ENCODE data around the gene TMEM91. TPM values are rescaled to one million over a fixed set of nuclear protein-coding genes. Genes with fewer than 3 reads are reported as not detected.

Gene TMEM91
- total and polyA plus RNA-seq, 2 donors (not counting 3 experiments of a cell fraction or from before 2014, with no cell fraction given) = 9.0 to 13.2 TPM

DNA sequence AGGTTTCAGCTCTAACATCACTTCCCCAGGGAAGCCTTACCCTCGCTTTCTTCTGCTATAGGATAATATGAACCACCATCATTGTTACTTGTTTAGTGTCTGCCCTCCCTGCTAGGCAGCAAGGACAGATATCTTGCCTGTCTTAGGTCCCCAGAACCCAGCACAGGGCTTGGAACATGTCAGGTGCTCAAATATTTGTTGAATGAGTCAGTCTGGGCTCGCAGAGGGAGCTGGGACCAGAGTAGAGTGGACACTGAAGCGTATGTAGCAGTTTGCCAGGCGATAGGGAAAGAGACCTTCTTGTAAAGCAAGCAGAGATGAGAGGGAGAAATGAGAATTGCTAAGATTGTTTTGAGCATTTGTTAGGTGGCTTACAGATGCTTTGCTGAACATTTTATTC is 33.0 kb downstream of the TMEM91 start:
- H2AFZ ChIP-seq (ENCODE audit: low read depth, low read length) = no peak overlapping the region
- no peaks in the 10 kb centered on the region for H4K20me1 ChIP-seq (replicated peaks; ENCODE audit: control insufficient read depth, extremely low read depth, insufficient read depth, low read length)
- dilution Hi-C loops (cut with MboI; ENCODE audit: extremely low pct_ligation_motif_present, low sequenced_read_pairs) (no loop called here), intact Hi-C loops (cut with micrococcal nuclease) (loop anchor here (1.0 kb wide), 1 partner anchor 8 kb away; no protein-coding TSS in a partner anchor)
- no peaks in the 10 kb centered on the region for H3K27me3 ChIP-seq (ENCODE audit: control insufficient read depth in 2 of 2, insufficient read depth in 2 of 2, low read length in 2 of 2)
- no peak overlapping the region for H3K9ac ChIP-seq (replicated peaks; ENCODE audit: extremely low read depth, insufficient read depth, low read length)
- H3K4me2 ChIP-seq (ENCODE audit: insufficient read depth, low read length) = no peak overlapping the region
- no TSS peak for BruUV-seq (replicated peaks)
- H3K4me3 ChIP-seq (replicated peaks in 1 of 3; ENCODE audit: insufficient read depth in 1 of 3, low read depth in 1 of 3, low read length in 3 of 3) = no peak overlapping the region
- POLR2A ChIA-PET = no interaction called here
- peak; percentile 15 for DNase-seq (ENCODE audit: low read depth, low spot score)
- FAIRE-seq = peak; percentile 47
- H3K4me1 ChIP-seq (ENCODE audit: control insufficient read depth, extremely low read depth, insufficient read depth, low read length) = peaks cover 12% of the 10 kb centered on the region
- no peaks in the 10 kb centered on the region for H3K79me2 ChIP-seq (ENCODE audit: control insufficient read depth, insufficient read depth, low read length)
- H3K36me3 ChIP-seq (ENCODE audit: control insufficient read depth in 2 of 2, extremely low read depth in 1 of 2, insufficient read depth in 2 of 2, low read length in 2 of 2) = peaks cover 0 to 9% of the 10 kb centered on the region in 2 experiments
- no peaks in the 10 kb centered on the region for H3K9me3 ChIP-seq (replicated peaks; ENCODE audit: control insufficient read depth, insufficient read depth, low read length)
- H3K9me1 ChIP-seq (replicated peaks; ENCODE audit: control insufficient read depth, extremely low read depth, insufficient read depth, low read length) = no peaks in the 10 kb centered on the region
- H3K27ac ChIP-seq (ENCODE audit: insufficient read depth, low read depth, low read length) = no peak overlapping the region
- TF ChIP-seq FOS (IDR thresholded peaks at IDR 0.05; ENCODE audit: borderline replicate concordance, insufficient read depth, low read length) = peak; percentile 25
- no peak for TF ChIP-seq CTCF (IDR thresholded peaks at IDR 0.05; ENCODE audit: extremely low read depth in 1 of 2, insufficient read depth in 1 of 2, low read depth in 1 of 2, low read length in 2 of 2)
- TF ChIP-seq MYC (IDR thresholded peaks at IDR 0.05; ENCODE audit: low read depth, low read length) = no peak
- TF ChIP-seq POLR2AphosphoS5 (IDR thresholded peaks at IDR 0.05; ENCODE audit: insufficient read depth, low read depth, low read length) = no peak
- CTCF ChIA-PET = interaction anchor here (1.4 to 4.0 kb wide), 4 partner anchors 8 to 39 kb away, joined by 4 to 20 read pairs (median 10); partner anchors contain the start of gene DMAC2

GRCh38 chr19:41410336-41411054 is 34.2 kb downstream of the TMEM91 start:
- H3K79me2 ChIP-seq (ENCODE audit: control insufficient read depth, insufficient read depth, low read length) = no peaks in the 10 kb centered on the region
- no peaks in the 10 kb centered on the region for H4K20me1 ChIP-seq (replicated peaks; ENCODE audit: control insufficient read depth, extremely low read depth, insufficient read depth, low read length)
- no peak overlapping the region for H2AFZ ChIP-seq (ENCODE audit: low read depth, low read length)
- BruUV-seq (replicated peaks) = no TSS peak
- H3K27ac ChIP-seq (ENCODE audit: insufficient read depth, low read depth, low read length) = no peak overlapping the region
- TF ChIP-seq POLR2A (IDR thresholded peaks at IDR 0.05; ENCODE audit: low read depth, low read length) (no peak), POLR2AphosphoS5 (IDR thresholded peaks at IDR 0.05; ENCODE audit: insufficient read depth, low read depth, low read length) (no peak), MYC (IDR thresholded peaks at IDR 0.05; ENCODE audit: low read depth, low read length) (no peak), GATA2 (IDR thresholded peaks at IDR 0.05; ENCODE audit: insufficient read depth, insufficient read length, low read depth, low read length) (no peak), FOS (IDR thresholded peaks at IDR 0.05; ENCODE audit: borderline replicate concordance, insufficient read depth, low read length) (no peak), JUN (IDR thresholded peaks at IDR 0.05; ENCODE audit: borderline replicate concordance, insufficient read depth, insufficient read length, low read depth) (no peak), CTCF (IDR thresholded peaks at IDR 0.05; ENCODE audit: extremely low read depth in 1 of 2, insufficient read depth in 1 of 2, low read depth in 1 of 2, low read length in 2 of 2) (no peak), EZH2 (IDR thresholded peaks at IDR 0.05; ENCODE audit: borderline replicate concordance, low read depth, low read length, severe bottlenecking) (no peak), MAX (IDR thresholded peaks at IDR 0.05; ENCODE audit: insufficient read depth, insufficient read length) (no peak)
- DNase-seq (ENCODE audit: low read depth, low spot score) (no peak), FAIRE-seq (no peak)
- no peak overlapping the region for H3K9ac ChIP-seq (replicated peaks; ENCODE audit: extremely low read depth, insufficient read depth, low read length)
- ChIA-PET POLR2A (no interaction called here), CTCF (interaction anchor here (4.0 kb wide), 1 partner anchor 21 kb away, joined by 20 read pairs; no protein-coding TSS in a partner anchor)
- no peaks in the 10 kb centered on the region for H3K9me3 ChIP-seq (replicated peaks; ENCODE audit: control insufficient read depth, insufficient read depth, low read length)
- H3K9me1 ChIP-seq (replicated peaks; ENCODE audit: control insufficient read depth, extremely low read depth, insufficient read depth, low read length) = no peaks in the 10 kb centered on the region
- no peak overlapping the region for H3K4me3 ChIP-seq (replicated peaks in 1 of 3; ENCODE audit: insufficient read depth in 1 of 3, low read depth in 1 of 3, low read length in 3 of 3)
- no peak overlapping the region for H3K4me2 ChIP-seq (ENCODE audit: insufficient read depth, low read length)
- H3K27me3 ChIP-seq (ENCODE audit: control insufficient read depth in 2 of 2, insufficient read depth in 2 of 2, low read length in 2 of 2) = no peaks in the 10 kb centered on the region
- H3K36me3 ChIP-seq (ENCODE audit: control insufficient read depth in 2 of 2, extremely low read depth in 1 of 2, insufficient read depth in 2 of 2, low read length in 2 of 2) = peaks cover 0 to 17% of the 10 kb centered on the region in 2 experiments
- dilution Hi-C loops (cut with MboI; ENCODE audit: extremely low pct_ligation_motif_present, low sequenced_read_pairs) (no loop called here), intact Hi-C loops (cut with micrococcal nuclease) (no loop called here)
- H3K4me1 ChIP-seq (ENCODE audit: control insufficient read depth, extremely low read depth, insufficient read depth, low read length) = peaks cover 12% of the 10 kb centered on the region
